ENCODE measurements around the gene DUSP3.
"Not testable (repeated sequence)": the region's sequence is repeated elsewhere in the genome, so short reads cannot be mapped to it uniquely, and the experiment has no call there.

DUSP3 gene

DNA sequence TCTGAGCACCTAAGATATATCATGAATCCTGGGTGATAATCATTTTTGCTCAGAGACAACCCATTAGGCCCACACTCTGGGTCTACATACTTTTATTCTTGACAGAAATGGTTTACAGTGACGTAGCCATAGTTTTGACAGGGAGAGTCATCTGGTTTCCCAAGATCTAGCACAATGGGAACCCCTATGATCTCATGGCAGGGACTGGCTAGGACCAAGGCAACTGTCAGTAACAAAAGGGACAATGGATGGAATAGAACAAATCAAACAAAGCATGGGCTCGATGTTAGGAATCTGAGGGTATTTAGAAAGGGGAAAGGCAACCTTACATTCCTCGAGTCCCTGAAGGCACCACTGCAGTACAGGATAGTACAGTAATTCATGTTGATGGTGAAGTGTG, 22.0 kb upstream of the DUSP3 start:
- DNase-seq (ENCODE audit: low read depth in 2 of 2): no peak

DNA sequence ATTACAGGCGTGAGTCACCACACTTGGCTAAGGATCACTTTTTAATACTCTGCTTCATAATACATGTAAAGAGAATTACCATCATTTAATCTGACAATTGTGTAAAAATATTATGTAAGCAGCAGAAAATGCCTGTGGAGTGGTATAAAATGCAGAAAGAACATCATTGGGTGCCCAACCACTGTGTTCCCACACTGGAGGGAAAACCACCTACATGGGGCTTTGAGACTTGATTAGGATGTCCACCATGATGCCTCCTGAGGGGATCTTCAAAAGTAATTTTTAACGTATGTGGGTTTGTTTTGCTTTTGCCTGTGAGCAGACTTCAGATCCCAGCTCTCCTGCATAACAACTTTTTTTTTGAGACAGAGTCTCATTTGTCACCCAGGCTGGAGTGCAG, 20.3 kb upstream of the DUSP3 start:
- no peak for DNase-seq (ENCODE audit: low read depth in 2 of 2)

DNA sequence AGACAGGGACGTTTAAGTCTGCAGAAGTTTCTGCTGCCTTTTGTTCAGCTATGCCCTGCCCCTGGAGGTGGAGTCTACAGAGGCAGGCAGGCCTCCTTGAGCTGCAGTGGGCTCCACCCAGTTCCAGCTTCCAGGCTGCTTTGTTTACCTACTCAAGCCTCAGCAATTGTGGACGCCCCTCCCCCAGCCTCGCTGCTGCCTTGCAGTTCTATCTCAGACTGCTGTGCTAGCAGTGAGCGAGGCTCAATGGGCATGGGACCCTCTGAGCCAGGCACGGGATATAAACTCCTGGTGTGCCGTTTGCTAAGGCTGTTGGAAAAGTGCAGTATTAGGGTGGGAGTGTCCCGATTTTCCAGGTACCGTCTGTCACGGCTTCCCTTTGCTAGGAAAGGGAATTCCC, 19.2 kb upstream of the DUSP3 start:
- not testable (repeated sequence) for DNase-seq (ENCODE audit: low read depth in 2 of 2)

DNA sequence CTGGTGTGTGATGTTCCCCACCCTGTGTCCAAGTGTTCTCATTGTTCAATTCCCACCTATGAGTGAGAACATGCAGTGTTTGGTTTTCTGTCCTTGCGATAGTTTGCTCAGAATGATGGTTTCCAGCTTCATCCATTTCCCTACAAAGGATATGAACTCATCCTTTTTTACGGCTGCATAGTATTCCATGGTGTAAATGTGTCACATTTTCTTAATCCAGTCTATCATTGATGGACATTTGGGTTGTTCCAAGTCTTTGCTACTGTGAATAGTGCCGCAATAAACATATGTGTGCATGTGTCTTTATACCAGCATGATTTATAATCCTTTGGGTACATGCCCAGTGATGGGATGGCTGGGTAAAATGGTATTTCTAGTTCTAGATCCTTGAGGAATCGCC, 13.9 kb upstream of the DUSP3 start:
- not testable (repeated sequence) for DNase-seq (ENCODE audit: low read depth in 2 of 2)

DNA sequence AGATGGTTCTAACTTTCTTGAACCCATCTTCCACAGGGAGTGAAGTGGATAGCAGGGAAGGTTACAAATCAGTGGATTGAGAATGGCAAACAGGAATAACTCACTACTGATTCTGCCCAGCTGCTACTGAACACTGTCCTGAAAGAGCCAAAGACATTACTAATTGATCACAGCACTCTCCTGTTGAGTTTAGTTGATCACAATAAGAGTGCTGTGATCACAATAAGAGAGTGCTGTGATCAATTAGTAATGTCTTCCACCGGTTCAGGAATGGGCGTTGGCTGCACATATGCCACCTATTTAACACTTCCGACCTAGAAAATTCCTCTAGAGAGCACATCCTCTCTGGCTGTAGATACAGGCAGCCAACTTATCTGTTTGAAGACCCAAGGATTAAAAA, 12.8 kb upstream of the DUSP3 start:
- no peak for DNase-seq (ENCODE audit: low read depth in 2 of 2)

DNA sequence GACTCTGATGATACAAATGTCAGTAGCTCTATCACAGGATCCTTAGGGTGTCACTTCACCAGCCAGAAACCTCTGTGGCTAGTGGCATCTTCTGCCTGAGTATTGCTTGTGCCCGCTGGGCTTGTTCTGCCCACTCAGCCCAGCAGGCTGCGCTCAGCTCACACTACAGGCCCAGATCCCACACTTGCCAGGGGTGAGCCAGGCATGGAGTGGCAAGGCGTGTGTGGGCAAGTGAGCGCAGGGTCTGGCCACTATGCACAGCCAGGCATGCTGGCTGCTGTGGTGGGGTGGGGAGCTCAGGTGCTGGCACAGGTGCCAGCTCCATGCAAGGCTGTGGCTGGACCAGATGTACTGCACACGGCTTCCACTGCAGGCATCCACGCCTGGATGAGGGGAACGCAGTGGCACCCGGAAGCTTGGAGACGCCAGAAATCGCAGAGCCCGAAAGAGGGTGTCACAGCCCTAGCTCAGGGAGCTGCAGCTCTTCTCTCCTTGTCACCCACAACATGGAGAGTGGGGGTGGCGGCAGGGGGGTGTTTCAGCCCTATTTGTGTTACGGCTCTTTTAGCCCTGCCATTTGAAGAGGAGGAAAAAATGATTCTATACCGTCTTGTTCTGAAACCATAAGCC, 11.6 kb upstream of the DUSP3 start:
- DNase-seq (ENCODE audit: low read depth in 2 of 2): no peak

DNA sequence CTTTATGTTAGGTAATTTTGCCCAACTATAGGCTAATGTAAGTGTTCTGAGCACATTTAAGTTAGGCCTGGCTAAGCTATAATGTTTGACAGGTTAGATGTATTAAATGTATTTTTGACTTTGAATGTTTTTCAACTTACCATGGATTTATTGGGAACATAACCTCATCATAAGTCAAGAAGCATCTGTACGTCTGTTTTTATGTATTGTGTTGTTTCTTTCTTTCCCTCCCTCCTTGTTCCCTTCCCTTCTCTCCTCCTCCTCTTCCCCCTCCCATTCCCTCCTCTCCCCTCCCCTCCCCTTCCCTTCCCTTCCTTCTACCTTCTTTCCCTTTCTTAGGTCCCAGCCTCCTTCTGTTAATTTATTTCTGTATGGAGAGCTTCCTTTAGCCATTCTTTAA, 10.7 kb upstream of the DUSP3 start:
- no peak for DNase-seq (ENCODE audit: low read depth in 2 of 2)

DNA sequence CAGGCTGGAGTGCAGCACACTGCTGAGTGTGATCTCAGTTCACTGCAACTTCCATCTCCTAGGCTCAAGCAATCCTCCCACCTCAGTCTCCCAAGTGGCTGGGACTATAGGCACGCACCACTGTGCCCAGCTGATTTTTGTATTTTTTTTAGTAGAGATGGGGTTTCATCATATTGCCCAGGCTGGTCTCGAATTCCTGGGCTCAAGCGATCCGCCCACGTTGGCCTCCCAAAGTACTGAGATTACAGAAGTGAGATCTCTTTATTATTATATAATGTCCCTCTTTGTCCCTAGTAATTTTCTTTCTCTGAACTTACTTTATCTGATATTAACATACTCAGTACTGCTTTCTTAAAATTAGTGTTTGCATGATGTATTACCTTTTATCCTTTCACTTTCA, 9.8 kb upstream of the DUSP3 start:
- no peak for DNase-seq (ENCODE audit: low read depth in 2 of 2)

DNA sequence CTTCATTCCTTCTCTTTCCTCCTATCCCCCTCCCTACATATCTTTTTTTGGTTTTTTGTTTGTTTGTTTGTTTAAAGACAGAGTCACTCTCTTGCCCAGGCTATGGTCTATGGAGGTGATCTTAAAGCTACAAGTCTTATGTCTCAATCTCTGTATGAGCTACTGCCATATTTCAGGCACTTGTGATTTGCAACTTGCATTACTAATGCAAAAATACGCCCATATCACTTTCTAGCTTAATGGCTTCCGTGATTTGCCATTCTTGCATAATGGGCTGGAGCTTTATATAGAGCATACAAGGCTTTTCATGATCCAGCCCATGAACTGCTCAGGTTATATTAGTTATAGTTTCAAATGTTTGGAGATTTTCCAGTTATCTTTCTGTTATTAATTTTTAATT, 9.0 kb upstream of the DUSP3 start:
- no peak for DNase-seq (ENCODE audit: low read depth in 2 of 2)

DNA sequence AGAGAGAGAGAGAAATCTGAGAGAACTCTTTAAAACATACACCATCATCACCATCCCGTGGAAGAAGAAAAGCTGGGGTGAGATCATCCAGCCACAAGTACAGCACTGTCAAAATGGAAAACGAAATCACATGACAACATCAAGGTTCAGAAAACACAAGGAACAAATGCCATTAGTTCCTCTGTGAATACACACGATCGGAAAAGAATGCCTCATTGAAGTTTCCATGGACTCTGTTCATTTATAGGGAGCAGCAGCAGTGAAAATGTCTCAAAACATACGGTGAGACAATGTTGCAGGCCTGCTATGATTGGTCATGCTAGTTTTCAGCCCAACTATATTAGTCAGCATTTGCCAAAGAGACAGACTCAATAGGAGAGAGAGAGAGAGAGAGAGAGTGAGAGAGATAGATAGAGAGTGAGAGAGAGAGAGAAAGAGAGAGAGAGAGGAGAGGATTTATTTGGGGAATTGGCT, 5.9 kb upstream of the DUSP3 start:
- no peak for DNase-seq (ENCODE audit: low read depth in 2 of 2)

DNA sequence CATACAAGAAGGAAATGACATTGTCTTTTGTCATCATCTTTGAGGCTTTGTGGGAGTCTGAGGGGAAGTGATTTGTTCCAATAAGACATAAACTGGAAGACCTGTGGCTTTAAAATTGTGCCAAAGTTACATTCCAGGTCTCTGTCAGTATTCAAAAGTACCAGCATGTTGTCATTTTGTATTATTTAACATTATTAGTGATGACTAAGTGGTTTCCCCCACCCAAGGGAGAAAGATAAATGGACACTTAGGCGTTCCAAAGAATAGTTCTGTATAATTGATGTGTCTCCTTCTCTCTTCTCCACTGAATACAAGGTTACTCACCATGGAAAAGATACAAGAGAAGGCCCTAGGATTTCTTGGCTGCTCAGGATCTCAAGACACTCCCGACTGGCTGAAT, 5.3 kb upstream of the DUSP3 start:
- no peak for DNase-seq (ENCODE audit: low read depth in 2 of 2)

DNA sequence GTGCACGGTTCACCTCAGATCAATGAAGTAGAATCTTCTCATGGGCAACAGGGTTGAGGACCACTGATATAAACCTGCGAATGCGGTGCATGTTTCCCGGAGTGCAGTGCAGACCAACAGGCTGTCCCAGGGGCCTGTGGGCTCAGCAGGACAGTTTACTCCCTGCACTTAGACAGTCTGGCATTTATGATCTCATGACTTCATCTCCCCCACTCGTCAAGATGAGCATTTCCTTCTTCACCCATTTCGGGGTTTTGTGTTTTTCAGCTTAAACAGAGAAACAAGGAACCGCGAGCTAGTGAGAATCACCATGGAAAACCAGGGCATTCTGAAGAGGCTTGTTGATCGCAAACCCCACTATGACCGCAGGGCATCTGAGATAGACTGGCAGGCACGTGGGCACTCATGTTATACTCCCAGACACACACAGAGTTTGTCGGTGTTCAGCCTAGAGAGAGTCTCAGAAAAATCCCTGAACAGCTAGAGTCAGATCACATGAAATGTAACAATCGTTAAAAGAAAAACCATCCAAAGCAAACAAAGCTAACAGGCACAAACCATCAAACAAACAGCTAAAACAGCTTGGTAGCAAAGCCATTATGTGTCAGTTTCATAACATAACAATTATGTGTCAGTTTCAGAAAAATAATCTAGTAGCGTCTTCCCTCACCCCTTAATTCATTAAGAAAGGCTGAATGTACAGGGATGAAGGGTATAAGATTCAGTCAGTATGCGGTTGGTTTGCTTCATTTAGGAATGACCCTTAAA, 4.3 kb upstream of the DUSP3 start:
- DNase-seq (ENCODE audit: low read depth in 2 of 2): no peak

DNA sequence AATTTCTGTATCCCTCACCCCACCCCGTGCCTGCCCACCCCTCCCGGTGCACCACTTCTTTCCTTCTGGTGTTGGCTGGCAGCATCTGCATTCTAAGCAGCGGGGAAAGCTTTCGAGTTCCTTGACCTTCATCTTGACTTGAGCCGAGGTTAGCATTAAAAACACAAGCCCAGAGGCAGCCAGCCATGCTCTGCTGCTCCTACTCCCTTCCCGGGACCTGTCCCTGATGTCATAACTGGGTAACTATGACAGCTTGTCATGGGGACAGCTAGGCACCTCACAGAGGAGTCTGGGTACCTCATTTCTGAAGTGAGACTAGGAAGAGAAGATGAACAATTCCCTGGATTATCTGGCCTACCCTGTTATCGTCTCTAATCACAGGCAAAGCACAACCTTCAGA, 1.4 kb upstream of the DUSP3 start, which contains the start of gene CFAP97D1:
Gene CFAP97D1, plus strand, starts transcription at position 301 of the 400 bp plus-strand sequence. Its CDS starts 28 bp downstream, at position 329.
- no peak for DNase-seq (ENCODE audit: low read depth in 2 of 2)

DNA sequence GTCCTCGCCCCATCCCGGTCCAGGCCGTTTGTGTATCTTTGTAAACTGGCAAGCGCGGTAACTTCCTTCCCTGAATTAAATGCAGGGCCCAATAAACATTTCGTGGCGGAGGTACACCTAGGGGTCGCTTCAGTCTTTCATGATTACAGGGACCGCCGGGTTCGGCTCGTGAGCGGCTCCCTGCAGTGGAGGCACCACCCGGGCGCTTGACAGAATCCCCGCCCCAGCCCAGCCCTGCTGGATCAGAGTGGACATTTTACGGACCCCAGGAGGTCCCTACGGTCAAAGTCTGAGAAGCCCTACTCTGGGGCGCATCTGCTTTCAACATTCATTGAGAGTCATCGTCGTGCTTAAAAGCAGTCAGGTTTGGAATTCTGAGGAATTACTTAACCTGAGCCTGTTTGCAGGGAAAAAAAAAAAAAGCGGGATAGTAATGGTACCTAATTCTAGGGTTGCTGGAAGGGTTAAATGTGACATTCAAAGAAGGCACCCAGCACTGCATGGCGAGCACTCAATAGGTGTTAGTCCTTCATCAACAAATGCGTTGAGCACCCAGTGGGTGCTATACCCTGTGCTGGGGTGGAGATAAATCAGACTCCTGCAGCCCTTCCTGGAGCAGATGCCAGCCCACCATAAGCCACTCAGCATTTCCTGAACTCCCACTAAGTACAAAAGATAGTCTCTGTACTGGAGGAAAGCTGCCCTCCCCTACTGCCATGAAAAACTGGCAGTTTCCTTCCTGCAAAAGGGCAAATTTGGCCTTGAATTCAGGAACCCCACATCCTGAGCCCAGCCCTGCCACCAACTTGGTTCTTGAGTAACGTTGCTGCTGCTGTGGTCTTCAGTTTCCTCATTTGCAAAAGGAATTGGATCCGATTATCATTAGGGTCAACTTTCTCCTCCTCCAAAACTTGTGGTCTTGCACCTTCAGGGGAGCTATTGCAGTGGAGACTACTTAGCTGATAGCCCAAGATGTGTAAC, 658 bp upstream of the DUSP3 start:
- DNase-seq (ENCODE audit: low read depth in 2 of 2): no peak

DNA sequence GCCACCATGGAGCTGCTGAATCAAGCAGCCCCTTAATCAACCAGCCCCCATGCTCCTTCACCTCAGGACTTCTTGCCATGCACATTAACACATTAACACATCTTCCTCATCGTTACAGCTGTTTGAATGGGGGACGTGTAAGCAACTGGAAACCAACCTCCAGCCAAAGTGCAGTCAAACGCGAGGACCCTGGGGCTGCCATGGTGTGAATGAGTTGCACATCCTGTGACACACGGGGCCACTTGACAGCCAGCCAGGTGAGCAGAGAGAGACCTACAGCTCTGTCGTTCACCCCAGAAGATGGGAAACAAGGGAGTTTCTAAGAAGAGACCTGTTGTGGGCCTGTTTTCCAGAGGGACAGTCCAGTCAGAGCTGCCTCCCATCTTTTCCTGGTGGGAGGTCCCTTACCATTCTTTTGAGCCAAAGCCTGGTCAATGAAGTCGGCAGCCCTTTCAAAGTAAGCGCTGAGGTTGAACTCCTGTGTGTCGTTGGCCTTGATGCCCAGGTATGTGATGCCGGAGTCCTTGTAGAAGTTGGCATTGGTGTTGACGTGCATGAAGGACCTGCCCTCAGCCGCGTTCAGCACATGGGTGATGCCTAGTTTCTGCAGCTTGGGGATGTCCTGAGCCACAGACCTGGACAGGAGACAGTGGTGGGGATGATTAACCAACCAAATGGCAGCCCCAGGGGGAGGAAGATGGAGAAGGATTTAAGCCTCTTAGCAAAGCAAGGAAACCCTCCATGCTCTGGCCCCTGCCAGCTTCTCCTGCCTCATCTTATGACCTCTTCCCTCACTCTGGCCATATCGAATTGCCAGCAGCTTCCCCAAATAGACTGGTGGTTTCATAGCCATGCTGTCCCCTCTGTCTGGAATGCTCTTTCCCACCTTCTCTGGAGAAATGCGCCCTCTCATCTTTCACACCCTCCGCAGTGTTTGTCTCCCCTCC, 4.2 kb downstream of the DUSP3 start:
- DNase-seq (ENCODE audit: low read depth in 2 of 2): no peak

DNA sequence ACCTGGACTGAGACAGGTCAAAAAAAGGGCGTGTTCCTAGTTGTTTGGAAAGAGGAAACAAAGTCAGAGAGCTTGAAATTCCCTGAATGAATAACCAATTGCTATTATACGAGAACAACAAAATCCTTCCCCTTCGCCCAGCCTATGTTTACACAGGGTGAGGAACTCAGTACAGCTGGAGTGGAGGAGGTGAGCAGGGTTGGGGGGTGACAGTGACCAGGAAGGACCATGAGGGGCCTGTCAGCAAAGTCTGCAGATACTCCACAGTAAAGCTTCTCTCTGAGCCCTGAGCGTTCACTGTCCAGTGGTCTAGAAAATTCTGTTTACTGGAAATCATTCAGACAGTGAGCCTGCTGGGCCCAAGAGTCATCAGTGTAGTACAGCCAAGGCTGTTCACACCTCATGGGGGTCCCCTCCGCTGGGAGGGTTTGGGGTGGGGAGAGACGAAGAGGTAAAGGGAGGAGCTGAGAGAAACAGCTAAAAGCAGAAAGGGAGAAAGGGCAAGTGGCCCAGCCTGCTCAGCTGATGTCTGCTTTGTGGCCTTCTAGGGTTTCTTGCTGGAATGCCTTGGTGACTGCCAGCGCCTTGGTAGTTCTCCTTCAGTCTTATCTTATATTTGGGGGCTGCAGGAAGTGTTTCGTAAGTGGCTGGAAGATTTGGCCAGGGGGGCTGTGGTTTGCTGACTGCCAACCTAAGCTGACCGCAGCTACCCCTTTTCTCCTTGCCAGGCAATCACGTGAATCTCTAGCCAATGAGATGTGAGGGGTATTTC, 5.7 kb downstream of the DUSP3 start:
- no peak for DNase-seq (ENCODE audit: low read depth in 2 of 2)

DNA sequence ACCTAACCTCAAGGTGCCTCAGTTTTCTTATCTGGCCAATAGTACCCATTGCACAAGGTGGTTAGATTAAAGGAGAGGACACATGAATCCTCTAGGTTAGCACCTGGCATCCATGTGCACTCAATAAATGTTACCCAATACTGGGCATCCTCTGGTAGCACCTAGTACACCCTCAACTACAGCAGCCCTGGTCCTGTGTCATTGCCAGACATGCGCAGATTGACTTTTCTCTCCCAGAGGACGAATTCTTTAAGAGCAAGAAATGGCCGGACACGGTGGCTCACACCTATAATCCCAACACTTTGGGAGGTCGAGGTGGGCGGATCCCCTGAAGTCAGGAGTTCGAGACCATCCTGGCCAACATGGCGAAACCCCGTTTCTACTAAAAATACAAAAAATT, 7.3 kb downstream of the DUSP3 start:
- DNase-seq (ENCODE audit: low read depth in 2 of 2): no peak

DNA sequence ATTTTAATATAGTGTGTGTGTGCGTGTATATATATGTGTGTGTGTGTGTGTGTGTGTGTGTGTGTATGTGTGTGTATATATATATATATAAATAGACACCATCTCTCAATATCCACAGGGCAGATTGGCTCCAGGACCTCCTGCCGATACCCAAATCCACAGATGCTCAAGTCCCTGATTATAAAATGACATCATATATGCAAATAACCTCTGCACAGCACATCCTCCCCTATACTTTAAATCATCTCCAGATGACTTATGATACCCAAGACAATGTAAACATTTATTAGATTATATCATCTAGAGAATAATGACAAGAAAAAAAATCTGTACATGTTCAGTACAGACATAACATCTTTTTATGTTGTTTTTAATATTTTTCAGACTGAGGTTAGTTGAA, 7.8 kb downstream of the DUSP3 start:
- no peak for DNase-seq (ENCODE audit: low read depth in 2 of 2)

DNA sequence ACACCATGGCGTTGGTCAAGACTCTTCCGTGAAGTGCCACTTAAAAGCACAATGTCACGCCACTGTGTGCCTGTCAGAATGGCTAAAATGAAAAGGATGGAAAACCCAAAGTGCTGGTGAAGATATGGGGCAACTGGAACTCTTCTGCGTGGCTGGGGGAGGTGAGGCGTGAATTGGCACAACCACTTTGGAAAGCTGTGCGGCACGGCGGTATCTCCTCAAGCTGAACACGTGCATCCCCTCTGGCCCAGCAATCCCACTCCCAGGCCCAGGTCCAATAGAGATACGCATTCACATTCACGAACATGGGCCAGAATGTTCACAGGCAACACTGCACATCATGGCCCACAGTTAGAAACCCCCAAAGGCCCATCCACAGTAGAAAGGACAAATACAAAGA, 8.9 kb downstream of the DUSP3 start:
- DNase-seq (ENCODE audit: low read depth in 2 of 2): no peak

DNA sequence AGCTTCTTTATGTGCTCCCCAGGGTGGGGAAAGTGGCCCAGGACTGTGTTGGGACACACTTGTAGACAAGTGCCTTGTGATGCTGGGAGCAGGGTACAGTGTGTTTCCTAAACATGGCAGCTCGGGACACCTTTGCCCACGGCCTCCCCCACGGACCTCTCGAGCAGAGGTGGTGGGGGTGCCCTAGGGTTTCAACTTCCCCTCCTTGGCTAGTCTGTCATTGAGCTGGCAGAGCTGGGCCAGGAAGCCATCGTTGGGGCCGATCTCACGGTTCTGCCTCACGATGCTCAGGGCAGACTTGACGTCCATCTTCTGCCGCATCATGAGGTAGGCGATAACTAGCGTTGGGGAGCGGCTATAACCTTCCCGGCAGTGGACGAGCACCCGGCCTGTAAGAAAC, 9.4 kb downstream of the DUSP3 start:
- no peak for DNase-seq (ENCODE audit: low read depth in 2 of 2)

Data from stimulated activated CD8-positive, alpha-beta memory T cell treated with anti-CD3 and anti-CD28 coated beads, Interleukin-7, amount 100 ng/mL, for 1 hour (primary cell).